Stimulated activated CD4-positive, alpha-beta T cell treated with anti-CD3 and anti-CD28 coated beads, Interleukin-12 subunit alpha, Interleukin-12 subunit beta, amount 100 ng/mL, for 48 hours (primary cell): ENCODE results near the gene PRSS21.

Source experiments
- DNase-seq, 3 donors: peaks; one replicate each; pipeline ENCODE4 v3.0.0-alpha.2; 2020; ENCODE audit warnings: low read depth in 2 of 3, low spot score in 1 of 3

Gene PRSS21

DNA sequence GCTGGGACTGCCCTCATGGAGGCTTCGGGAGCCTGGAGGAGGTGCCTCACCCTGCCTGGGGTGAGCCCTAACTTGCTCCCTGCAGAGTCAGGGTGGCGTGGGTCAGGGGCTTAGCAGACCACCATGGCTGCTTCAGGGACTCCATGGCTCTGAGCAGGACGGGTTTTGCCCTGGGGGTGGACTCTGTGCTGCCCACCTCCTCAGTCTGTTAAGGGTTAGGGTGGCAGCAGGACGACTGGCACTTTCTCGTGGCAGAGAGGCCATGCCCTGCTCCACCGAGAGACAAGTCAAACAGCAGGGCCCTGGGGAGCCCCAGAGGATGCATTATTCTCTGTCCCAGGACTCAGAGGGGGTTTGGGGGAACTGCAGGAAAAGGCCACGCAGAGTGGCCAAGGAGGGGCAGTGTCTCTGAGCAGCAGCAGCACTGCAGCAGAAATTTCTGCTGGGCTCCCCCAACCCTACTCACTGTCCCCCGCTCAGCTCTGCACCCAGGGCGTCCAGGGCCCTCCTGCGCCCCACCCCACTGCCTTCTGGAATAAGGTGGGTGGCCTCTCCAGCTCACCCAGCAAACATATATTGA is 42.7 kb downstream of the PRSS21 start:
- DNase-seq = no peak

- DNase-seq = no peak
These were observed 44.0 kb downstream of the PRSS21 start for GRCh38 chr16:2860826-2861567.

DNA sequence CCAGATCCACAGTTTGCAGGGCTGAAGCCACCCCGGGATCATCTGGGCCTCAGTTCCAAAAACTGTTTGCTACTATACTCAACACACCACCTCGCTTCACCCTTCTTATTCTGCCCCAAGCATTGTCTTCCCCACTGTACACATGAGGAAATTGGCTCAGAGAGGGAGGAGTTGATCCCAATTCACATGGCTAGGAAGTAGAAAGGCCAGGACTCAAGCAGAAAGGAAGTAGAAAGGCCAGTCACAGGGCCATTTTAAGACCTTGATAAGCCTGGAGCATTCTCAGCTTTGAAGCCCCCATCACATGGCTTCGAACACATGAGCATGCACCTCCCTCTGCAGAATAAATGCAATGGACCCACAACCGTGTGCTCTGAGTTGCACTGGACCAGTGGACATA is 48.6 kb downstream of the PRSS21 start:
- DNase-seq = no peak

DNA sequence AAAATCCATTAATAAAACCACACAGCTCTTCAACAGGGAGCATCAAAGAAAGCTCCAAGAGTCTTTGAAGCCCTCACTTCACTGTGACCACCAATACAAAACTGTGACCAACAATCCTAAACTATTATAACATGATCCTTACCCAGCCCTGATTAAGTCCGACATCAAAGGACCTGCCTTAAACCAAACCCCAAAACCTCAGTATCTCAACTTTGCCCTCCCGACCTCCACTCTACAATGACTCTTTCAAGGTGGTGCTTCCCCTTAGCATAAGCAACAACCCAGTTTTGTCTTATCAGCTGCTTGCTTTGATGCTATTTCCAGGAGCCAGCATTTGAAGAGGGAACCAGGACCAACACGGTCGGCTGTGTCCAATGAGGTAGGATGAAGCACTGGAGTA is 49.4 kb downstream of the PRSS21 start:
- DNase-seq = no peak

GRCh38 chr16:2867661-2867986 is 50.6 kb downstream of the PRSS21 start:
- no peak for DNase-seq

DNA sequence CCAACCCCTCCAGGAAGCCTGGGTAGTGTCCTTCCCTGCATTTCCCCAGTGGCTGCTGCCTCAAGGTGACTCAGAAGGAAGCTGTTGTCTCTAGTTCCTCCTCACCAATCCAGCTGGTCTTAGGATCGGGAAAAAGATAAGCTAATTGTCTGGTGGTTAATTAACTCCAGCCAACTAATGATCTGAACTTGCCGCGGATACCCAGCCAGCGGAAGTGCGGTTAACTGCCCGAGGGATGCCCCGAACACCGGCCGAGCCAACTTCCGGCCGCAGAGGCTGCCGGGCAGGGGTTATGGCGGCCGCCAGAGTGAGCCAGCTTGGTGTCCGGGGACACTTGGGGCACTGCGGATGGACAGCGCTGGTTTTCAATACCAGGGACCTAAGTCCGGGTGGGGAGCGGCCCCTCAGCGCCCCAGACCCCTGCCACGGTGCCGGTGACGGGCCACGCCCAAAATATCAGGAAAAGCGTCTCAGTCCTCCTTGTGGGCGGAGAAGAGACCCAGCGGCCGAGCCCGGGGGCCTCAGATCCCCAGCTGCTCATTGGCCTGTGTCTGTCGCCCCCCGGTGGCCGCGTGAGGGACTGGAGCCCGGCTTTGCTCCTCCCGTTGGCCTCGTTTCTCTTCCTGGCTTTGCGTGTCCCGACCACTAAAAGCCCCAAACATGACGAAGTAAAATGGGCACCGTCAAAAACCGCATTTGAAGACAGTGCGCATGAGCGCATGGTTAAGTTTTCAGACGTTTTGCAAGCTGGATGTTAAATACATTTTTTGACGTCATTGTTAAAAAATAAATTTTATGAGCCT is 51.2 kb downstream of the PRSS21 start:
- DNase-seq = peak; percentile 96 to 97 (median 97)
